Mesenchymal stem cell (in vitro differentiated cells and primary cell): ENCODE results near the gene VAMP4.
A peak's percentile ranks its signal among the peaks of the same experiment; 100 is the strongest.

Experiments used
- DNase-seq: peaks from one replicate; pipeline ENCODE4 v3.0.0-alpha.2; 2013
- H2AFZ ChIP-seq: one replicate; pipeline ENCODE4 v1.6.1; 2013; ENCODE audit warnings: low read depth, mild to moderate bottlenecking, control low read depth, inconsistent platforms, low read length, moderate library complexity
- H2AK5ac ChIP-seq: 2 replicates; pipeline ENCODE4 v1.6.1; 2013; ENCODE audit warnings: low read length, moderate library complexity, mild to moderate bottlenecking, inconsistent platforms; ENCODE audit not compliant: severe bottlenecking
- H2BK120ac ChIP-seq: one replicate; pipeline ENCODE4 v1.6.1; 2013; ENCODE audit warnings: low read depth, mild to moderate bottlenecking, inconsistent platforms, low read length, moderate library complexity
- H2BK12ac ChIP-seq, 2 experiments: one replicate each; pipeline ENCODE4 v1.6.1; 2013; ENCODE audit warnings: inconsistent platforms in 2 of 2, low read length in 2 of 2, mild to moderate bottlenecking in 2 of 2, moderate library complexity in 2 of 2, control low read depth in 1 of 2
- H2BK15ac ChIP-seq: one replicate; pipeline ENCODE4 v1.6.1; 2013; ENCODE audit warnings: mild to moderate bottlenecking, low read depth, inconsistent platforms; ENCODE audit not compliant: poor library complexity, severe bottlenecking
- H2BK5ac ChIP-seq: 2 replicates; pipeline ENCODE4 v1.6.1; 2013; ENCODE audit warnings: low read depth, mild to moderate bottlenecking, low read length, control low read depth, inconsistent platforms; ENCODE audit not compliant: poor library complexity, severe bottlenecking
- H3K14ac ChIP-seq, 2 experiments: one replicate each; pipeline ENCODE4 v1.6.1; 2013; ENCODE audit warnings: inconsistent platforms in 2 of 2, low read length in 2 of 2, control low read depth in 1 of 2, mild to moderate bottlenecking in 1 of 2, moderate library complexity in 1 of 2
- H3K18ac ChIP-seq, 2 experiments: one replicate each; pipeline ENCODE4 v1.6.1; 2013; ENCODE audit warnings: inconsistent platforms in 2 of 2, low read length in 2 of 2, control low read depth in 1 of 2, low read depth in 1 of 2, mild to moderate bottlenecking in 1 of 2
- H3K23ac ChIP-seq, 2 experiments: one replicate each; pipeline ENCODE4 v1.6.1; 2013; ENCODE audit warnings: inconsistent platforms in 2 of 2, low read length in 2 of 2, mild to moderate bottlenecking in 2 of 2, moderate library complexity in 2 of 2, control low read depth in 1 of 2
- H3K27ac ChIP-seq: 2 replicates; pipeline ENCODE4 v1.5.1; 2013; ENCODE audit warnings: mild to moderate bottlenecking, moderate library complexity, low read length, control low read depth, inconsistent platforms; ENCODE audit not compliant: poor library complexity, severe bottlenecking
- H3K27me3 ChIP-seq, 2 experiments: 2 replicates each; pipeline versions ENCODE4 v1.6.1 to v1.7.0; 2013; ENCODE audit warnings: low read length in 2 of 2, mild to moderate bottlenecking in 2 of 2, moderate library complexity in 2 of 2, control low read depth in 1 of 2, inconsistent platforms in 1 of 2; ENCODE audit not compliant: control insufficient read depth in 1 of 2, insufficient read depth in 1 of 2
- H3K36me3 ChIP-seq, 2 experiments: 2 replicates each; pipeline versions ENCODE4 v1.6.1 to v1.7.0; 2013; ENCODE audit warnings: low read length in 2 of 2, control low read depth in 1 of 2, inconsistent platforms in 1 of 2, low read depth in 1 of 2, mild to moderate bottlenecking in 1 of 2; ENCODE audit not compliant: insufficient read depth in 2 of 2, control insufficient read depth in 1 of 2
- H3K4ac ChIP-seq, 2 experiments: one replicate each; pipeline ENCODE4 v1.6.1; 2013; ENCODE audit warnings: inconsistent platforms in 2 of 2, low read length in 2 of 2, mild to moderate bottlenecking in 2 of 2, moderate library complexity in 2 of 2, control low read depth in 1 of 2, low read depth in 1 of 2
- H3K4me1 ChIP-seq: 2 replicates; pipeline ENCODE4 v1.6.1; 2013; ENCODE audit warnings: low read depth, low read length, control low read depth; ENCODE audit not compliant: control insufficient read depth, insufficient read depth
- H3K4me2 ChIP-seq: 2 replicates; pipeline ENCODE4 v1.6.1; 2013; ENCODE audit warnings: low read length, mild to moderate bottlenecking, inconsistent platforms; ENCODE audit not compliant: poor library complexity, severe bottlenecking
- H3K4me3 ChIP-seq, 2 experiments: 2 replicates each; pipeline versions ENCODE4 v1.5.1 to v1.7.0; 2013; ENCODE audit warnings: low read length in 2 of 2, mild to moderate bottlenecking in 2 of 2, control low read depth in 1 of 2, low read depth in 1 of 2; ENCODE audit not compliant: insufficient read depth in 1 of 2
- H3K79me1 ChIP-seq: replicated peaks from 2 replicates; pipeline ENCODE4 v1.6.1; 2013; ENCODE audit warnings: mild to moderate bottlenecking, control low read depth, low read length, inconsistent platforms; ENCODE audit not compliant: poor library complexity, severe bottlenecking
- H3K9ac ChIP-seq: 2 replicates; pipeline ENCODE4 v1.7.0; 2013; ENCODE audit warnings: mild to moderate bottlenecking, low read length, moderate library complexity
- H3K9me3 ChIP-seq: 2 replicates; pipeline ENCODE4 v1.7.0; 2013; ENCODE audit warnings: mild to moderate bottlenecking, low read length; ENCODE audit not compliant: control insufficient read depth
- H4K8ac ChIP-seq: one replicate; pipeline ENCODE4 v1.6.1; 2013; ENCODE audit warnings: inconsistent platforms, mild to moderate bottlenecking, low read length, moderate library complexity
- H4K91ac ChIP-seq: one replicate; pipeline ENCODE4 v1.6.1; 2013; ENCODE audit warnings: mild to moderate bottlenecking, low read length, inconsistent platforms
- WGBS: methylation state at CpG from one replicate; pipeline ENCODE4 v1.1.7; 2013; ENCODE audit warnings: mixed read lengths; 5-methylcytosine and 5-hydroxymethylcytosine counted together

Gene VAMP4

GRCh38 chr1:171668372-171668771 lies 73.5 kb downstream of the VAMP4 start:
- H4K91ac ChIP-seq: no peak overlapping the region
- H3K18ac ChIP-seq: no peak overlapping the region
- H3K9ac ChIP-seq: no peak overlapping the region
- no peaks in the 10 kb centered on the region for H3K9me3 ChIP-seq
- peaks cover 0 to 5% of the 10 kb centered on the region in 2 experiments for H3K27me3 ChIP-seq
- H2BK12ac ChIP-seq: no peak overlapping the region
- no peak overlapping the region for H2AFZ ChIP-seq
- H3K27ac ChIP-seq: no peak overlapping the region
- DNase-seq: no peak
- H4K8ac ChIP-seq: no peak overlapping the region
- no peak overlapping the region for H2BK120ac ChIP-seq
- no peak overlapping the region for H2BK15ac ChIP-seq
- H3K36me3 ChIP-seq: no peaks in the 10 kb centered on the region
- no peak overlapping the region for H3K4me3 ChIP-seq
- H2BK5ac ChIP-seq: no peak overlapping the region
- no peak overlapping the region for H3K4me2 ChIP-seq
- H3K4ac ChIP-seq: no peak overlapping the region
- no peaks in the 10 kb centered on the region for H3K4me1 ChIP-seq
- no peak overlapping the region for H3K23ac ChIP-seq
- H3K79me1 ChIP-seq: no peaks in the 10 kb centered on the region
- WGBS: 81% methylated on average over 5 of the region's 5 CpGs
- H2AK5ac ChIP-seq: no peak overlapping the region
- H3K14ac ChIP-seq: no peak overlapping the region

- Histone ChIP-seq H2BK120ac (no peak overlapping the region), H3K27me3 (peaks cover 0 to 5% of the 10 kb centered on the region in 2 experiments), H3K23ac (no peak overlapping the region), H3K4me3 (no peak overlapping the region), H2AFZ (no peak overlapping the region), H3K4ac (no peak overlapping the region), H3K4me1 (no peaks in the 10 kb centered on the region), H3K4me2 (no peak overlapping the region), H3K27ac (no peak overlapping the region), H2AK5ac (no peak overlapping the region), H3K36me3 (no peaks in the 10 kb centered on the region), H4K8ac (no peak overlapping the region), H2BK5ac (no peak overlapping the region), H3K79me1 (no peaks in the 10 kb centered on the region), H2BK12ac (no peak overlapping the region), H2BK15ac (no peak overlapping the region), H4K91ac (no peak overlapping the region), H3K9me3 (no peaks in the 10 kb centered on the region), H3K9ac (no peak overlapping the region), H3K18ac (no peak overlapping the region), H3K14ac (no peak overlapping the region)
- DNase-seq: no peak
- 100% methylated on average over 2 of the region's 4 CpGs for WGBS
Observed at GRCh38 chr1:171666114-171666769, 75.6 kb downstream of the VAMP4 start.

GRCh38 chr1:171664976-171665375 lies 76.9 kb downstream of the VAMP4 start:
- no peak overlapping the region for H3K27ac ChIP-seq
- H3K4me1 ChIP-seq: no peaks in the 10 kb centered on the region

GRCh38 chr1:171663854-171664575 lies 77.8 kb downstream of the VAMP4 start:
- Histone ChIP-seq H3K36me3 (no peaks in the 10 kb centered on the region), H3K4ac (no peak overlapping the region), H2BK5ac (no peak overlapping the region), H3K18ac (no peak overlapping the region), H3K9ac (peak overlapping the region; percentile 82), H2BK12ac (no peak overlapping the region), H2BK15ac (no peak overlapping the region), H3K9me3 (no peaks in the 10 kb centered on the region), H2AFZ (no peak overlapping the region), H3K4me3 (peak overlapping the region in 1 of 2 experiments; percentile 28), H3K79me1 (no peaks in the 10 kb centered on the region), H3K23ac (no peak overlapping the region), H2AK5ac (no peak overlapping the region), H3K27me3 (peaks cover 0 to 5% of the 10 kb centered on the region in 2 experiments), H3K4me2 (no peak overlapping the region), H2BK120ac (no peak overlapping the region), H3K14ac (no peak overlapping the region), H3K4me1 (no peaks in the 10 kb centered on the region), H4K91ac (no peak overlapping the region), H4K8ac (no peak overlapping the region), H3K27ac (no peak overlapping the region)
- no peak for DNase-seq
- 83% methylated on average over 3 of the region's 4 CpGs for WGBS

More at GRCh38 chr1:171664976-171665375, 76.9 kb downstream of the VAMP4 start:
- Histone ChIP-seq H4K8ac (no peak overlapping the region), H4K91ac (no peak overlapping the region), H3K4me2 (no peak overlapping the region), H3K9me3 (no peaks in the 10 kb centered on the region), H3K9ac (peak overlapping the region; percentile 5), H3K4ac (no peak overlapping the region), H3K4me3 (no peak overlapping the region), H2BK12ac (no peak overlapping the region), H3K18ac (no peak overlapping the region), H3K14ac (no peak overlapping the region), H2AFZ (no peak overlapping the region), H2AK5ac (no peak overlapping the region), H3K36me3 (no peaks in the 10 kb centered on the region), H2BK15ac (no peak overlapping the region), H3K79me1 (no peaks in the 10 kb centered on the region), H3K23ac (no peak overlapping the region), H2BK5ac (no peak overlapping the region), H3K27me3 (peaks cover 0 to 5% of the 10 kb centered on the region in 2 experiments), H2BK120ac (no peak overlapping the region)
- DNase-seq: no peak
